GM19351 (cell line): ENCODE results near the gene GTSE1.

Experiments used
- ATAC-seq: cut with Tn5 transposase; IDR thresholded peaks from one replicate; pipeline ENCODE4 v1.9.1; 2021; ENCODE audit warnings: mild to moderate bottlenecking, moderate library complexity; ENCODE audit not compliant: unreplicated experiment

The GTSE1 gene

GRCh38 chr22:46326066-46326680, 29.5 kb downstream of the GTSE1 start:
- no peak for ATAC-seq

GRCh38 chr22:46327691-46328465, 31.2 kb downstream of the GTSE1 start:
- ATAC-seq, result no peak

- no peak for ATAC-seq
These were observed 32.1 kb downstream of the GTSE1 start for GRCh38 chr22:46328797-46329196.

GRCh38 chr22:46329616-46330015, 32.9 kb downstream of the GTSE1 start:
- no peak for ATAC-seq

GRCh38 chr22:46330426-46330825, 33.8 kb downstream of the GTSE1 start:
- ATAC-seq, result no peak

DNA sequence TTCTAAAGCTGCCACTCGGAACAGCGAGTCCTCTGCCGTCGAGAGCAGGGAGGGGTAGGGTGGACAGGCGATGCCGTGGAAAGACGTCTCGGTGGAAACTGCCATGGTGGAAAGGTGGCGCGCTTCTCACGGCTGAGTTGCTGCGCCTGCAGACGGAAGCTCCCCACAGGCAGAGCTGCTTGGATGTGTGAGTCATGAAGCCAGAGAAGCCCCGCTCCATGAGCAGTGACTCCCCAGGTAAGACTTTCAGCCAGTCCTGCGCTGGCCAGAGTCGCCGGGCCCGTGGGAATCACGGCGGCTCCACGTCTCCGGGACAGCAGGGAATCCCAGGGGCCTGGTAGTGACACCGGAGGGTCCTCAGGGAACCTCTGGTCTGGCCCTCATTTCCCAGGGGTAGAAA, 34.8 kb downstream of the GTSE1 start:
- no peak for ATAC-seq

DNA sequence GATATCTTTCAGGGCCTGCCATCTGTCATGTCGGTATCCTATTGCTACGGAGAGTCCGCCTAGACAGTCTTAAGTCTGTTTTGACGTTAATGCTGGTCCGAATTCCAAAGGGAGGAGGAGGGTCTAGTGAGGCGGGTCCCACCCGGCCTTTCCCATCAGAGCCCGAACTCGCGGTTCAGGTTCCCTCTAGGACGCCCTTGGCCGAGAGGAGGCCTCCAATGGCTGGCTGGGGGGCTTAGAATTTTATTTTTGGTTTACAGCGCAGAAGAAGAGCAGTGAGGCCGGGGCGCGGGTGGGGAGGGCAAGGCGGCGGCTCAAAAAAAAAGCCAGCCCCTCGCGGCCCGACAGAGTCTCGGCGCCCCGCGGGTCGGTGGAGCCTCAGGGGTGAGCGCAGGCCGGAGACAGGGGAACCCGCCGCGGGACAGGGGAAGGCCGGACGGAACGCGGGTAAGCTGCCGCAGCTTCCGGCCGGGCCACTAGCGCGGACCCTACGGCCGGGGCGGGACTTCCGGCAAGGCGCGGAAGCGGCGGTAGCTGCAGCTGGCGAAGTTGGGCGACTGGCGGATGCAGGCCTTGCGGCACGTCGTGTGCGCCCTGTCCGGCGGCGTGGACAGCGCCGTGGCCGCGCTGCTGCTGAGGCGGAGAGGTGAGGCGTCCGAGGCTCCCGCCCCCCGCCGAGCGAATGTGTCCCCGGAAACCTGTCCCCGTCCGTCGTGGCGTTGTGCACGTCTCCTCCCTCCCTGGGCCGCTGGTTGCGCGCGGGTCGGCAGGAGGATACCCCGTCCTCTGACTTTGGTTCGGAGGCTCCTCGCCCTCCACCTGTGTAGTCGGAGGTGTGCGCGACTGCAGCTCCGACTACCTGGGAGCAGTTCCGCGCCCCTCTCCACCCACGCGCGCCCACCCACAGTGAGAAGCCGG, 38.8 kb downstream of the GTSE1 start, which contains the start of gene TRMU:
Gene TRMU (plus strand): TSS at position 514 of the 918 bp plus-strand sequence. CDS start 51 bp downstream, at position 565.
- ATAC-seq, result peak; percentile 84

- ATAC-seq, result no peak
These were observed 39.7 kb downstream of the GTSE1 start for GRCh38 chr22:46336119-46337078.

DNA sequence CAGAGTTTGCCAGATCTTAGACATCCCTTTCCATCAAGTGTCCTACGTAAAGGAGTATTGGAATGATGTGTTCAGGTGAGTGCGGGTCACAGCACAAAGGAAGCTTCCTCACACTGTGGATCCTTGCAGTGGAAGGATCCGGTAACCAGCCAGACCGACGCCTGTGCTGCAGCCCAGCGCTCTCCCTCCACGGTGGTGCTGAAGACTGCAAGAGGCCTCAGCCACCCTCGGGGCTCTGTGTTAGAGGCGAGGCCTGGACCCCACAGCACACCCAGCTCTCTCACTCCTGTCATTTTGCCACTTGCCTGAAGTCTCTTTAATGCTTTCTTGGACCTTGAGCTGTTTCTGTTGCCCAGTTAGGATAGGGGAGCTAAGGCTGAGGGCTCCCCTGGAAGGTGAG, 41.2 kb downstream of the GTSE1 start:
- no peak for ATAC-seq

- ATAC-seq, result no peak
These were observed 42.0 kb downstream of the GTSE1 start for GRCh38 chr22:46338636-46339035.

DNA sequence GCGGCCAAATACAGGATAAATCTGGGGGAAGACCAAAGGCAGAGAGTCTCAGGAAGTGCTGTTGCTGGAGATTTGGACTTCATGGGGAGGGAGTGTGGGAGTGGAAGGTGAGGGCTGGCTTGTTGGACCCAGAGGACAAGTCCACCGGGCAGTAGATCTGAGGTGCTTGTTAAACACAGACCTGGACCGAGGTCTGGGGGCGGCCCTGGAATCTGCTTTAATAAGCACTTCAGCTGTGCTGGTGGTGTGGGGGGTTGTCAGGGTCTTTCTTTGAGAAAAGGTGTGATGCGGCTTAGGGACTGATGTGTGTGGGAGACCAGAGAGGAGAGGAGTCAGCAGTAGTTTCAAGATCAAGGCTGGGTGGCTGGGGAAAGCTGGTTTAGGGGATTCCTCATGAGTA, 43.3 kb downstream of the GTSE1 start:
- no peak for ATAC-seq

- ATAC-seq, result no peak
These were observed 44.0 kb downstream of the GTSE1 start for GRCh38 chr22:46340676-46341075.

- ATAC-seq, result no peak
These were observed 50.2 kb downstream of the GTSE1 start for GRCh38 chr22:46346680-46347405.

GRCh38 chr22:46347646-46348045, 51.0 kb downstream of the GTSE1 start:
- no peak for ATAC-seq

GRCh38 chr22:46348099-46348695, 51.5 kb downstream of the GTSE1 start:
- no peak for ATAC-seq

- no peak for ATAC-seq
These were observed 52.6 kb downstream of the GTSE1 start for GRCh38 chr22:46349238-46349637.

- ATAC-seq, result no peak
These were observed 53.0 kb downstream of the GTSE1 start for GRCh38 chr22:46349681-46350080.

DNA sequence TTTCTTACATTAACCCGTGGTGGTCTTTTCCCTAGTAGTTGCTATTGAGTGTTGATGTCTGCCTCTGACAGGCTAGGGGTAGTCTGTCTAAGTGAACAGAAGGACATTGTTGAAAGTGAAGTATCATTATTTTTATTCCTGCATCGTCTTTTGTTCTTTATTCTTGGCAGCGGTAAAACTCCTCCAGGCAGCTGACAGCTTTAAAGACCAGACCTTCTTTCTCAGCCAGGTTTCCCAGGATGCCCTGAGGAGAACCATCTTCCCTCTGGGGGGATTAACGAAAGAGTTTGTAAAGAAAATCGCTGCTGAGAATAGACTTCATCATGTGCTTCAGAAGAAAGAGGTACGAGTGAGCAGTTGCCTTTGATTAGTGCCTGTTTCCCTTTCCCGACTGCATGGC, 53.5 kb downstream of the GTSE1 start:
- no peak for ATAC-seq

GRCh38 chr22:46350646-46351045, 54.0 kb downstream of the GTSE1 start:
- ATAC-seq, result no peak
